ENCODE data around the gene COL23A1.

The COL23A1 gene

DNA sequence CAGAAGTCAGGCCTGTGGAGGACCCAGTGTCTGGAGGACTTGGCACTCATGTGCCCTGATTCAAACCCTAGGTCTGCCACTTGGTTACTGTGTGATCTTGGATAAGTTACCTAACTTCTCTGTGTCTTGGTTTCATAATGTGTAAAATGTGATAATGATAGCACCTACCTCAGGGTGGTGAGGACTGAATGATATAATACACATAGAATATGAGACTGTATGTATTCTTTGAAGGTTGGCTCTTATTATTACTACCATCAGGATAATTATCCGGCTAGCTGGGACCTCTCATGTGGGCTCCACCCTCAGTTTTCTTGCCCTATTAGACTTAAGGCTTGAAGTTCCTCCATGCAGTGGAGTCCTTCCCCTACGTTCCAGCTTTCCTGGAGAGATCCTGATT, 172.2 kb downstream of the COL23A1 start:
- TF ChIP-seq, protein P1, sequence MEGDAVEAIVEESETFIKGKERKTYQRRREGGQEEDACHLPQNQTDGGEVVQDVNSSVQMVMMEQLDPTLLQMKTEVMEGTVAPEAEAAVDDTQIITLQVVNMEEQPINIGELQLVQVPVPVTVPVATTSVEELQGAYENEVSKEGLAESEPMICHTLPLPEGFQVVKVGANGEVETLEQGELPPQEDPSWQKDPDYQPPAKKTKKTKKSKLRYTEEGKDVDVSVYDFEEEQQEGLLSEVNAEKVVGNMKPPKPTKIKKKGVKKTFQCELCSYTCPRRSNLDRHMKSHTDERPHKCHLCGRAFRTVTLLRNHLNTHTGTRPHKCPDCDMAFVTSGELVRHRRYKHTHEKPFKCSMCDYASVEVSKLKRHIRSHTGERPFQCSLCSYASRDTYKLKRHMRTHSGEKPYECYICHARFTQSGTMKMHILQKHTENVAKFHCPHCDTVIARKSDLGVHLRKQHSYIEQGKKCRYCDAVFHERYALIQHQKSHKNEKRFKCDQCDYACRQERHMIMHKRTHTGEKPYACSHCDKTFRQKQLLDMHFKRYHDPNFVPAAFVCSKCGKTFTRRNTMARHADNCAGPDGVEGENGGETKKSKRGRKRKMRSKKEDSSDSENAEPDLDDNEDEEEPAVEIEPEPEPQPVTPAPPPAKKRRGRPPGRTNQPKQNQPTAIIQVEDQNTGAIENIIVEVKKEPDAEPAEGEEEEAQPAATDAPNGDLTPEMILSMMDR (conservative IDR thresholded peaks at IDR 0.05; ENCODE audit: low read depth, low read length) = no peak
- H3K4me3 ChIP-seq (ENCODE audit: low read length) = no peak overlapping the region
- no peak for DNase-seq (ENCODE audit: low read depth)

DNA sequence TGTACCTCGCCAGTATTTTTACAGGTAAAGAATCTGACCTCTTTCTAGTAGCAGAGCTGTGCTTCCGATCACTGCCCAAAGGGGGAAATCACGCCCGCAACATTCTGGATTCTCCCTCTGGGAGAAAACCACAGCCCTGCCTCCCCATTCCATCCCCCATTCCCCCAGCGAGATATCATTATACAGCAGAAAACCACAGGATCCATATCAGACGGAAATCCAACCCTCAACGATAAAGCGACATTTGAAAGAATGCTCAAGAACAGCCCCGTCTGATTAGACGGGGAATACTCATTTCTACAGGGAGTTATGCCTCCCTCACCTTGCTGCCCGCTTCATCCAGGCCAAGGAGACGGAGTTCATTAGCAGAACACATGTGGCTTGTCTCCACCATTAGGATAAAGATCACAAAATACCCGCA, 172.8 kb downstream of the COL23A1 start:
- no peak overlapping the region for H3K4me3 ChIP-seq (ENCODE audit: low read length)
- TF ChIP-seq, protein P1 (conservative IDR thresholded peaks at IDR 0.05; ENCODE audit: low read depth, low read length) = no peak
- DNase-seq (ENCODE audit: low read depth) = no peak

DNA sequence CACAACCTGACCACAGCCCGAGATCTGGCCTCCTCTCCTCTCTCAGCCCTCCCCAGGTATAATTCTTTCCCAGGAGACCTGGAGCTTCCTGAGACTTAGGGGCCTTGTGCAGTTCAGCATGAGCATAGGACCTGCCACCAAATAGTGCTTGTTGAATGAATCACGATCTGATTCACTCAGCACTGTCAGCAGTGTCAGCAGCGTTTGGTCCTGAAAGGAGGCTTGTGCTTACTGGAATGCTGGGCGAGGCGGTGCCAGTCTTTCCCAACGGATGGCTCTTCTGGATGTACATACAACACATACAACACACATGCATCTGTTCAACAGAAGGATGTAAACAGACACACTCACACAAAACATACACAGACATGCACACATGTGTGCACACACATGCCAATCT, 173.3 kb downstream of the COL23A1 start:
- no peak for DNase-seq (ENCODE audit: low read depth)
- TF ChIP-seq, protein P1 (conservative IDR thresholded peaks at IDR 0.05; ENCODE audit: low read depth, low read length) = no peak
- no peak overlapping the region for H3K4me3 ChIP-seq (ENCODE audit: low read length)

DNA sequence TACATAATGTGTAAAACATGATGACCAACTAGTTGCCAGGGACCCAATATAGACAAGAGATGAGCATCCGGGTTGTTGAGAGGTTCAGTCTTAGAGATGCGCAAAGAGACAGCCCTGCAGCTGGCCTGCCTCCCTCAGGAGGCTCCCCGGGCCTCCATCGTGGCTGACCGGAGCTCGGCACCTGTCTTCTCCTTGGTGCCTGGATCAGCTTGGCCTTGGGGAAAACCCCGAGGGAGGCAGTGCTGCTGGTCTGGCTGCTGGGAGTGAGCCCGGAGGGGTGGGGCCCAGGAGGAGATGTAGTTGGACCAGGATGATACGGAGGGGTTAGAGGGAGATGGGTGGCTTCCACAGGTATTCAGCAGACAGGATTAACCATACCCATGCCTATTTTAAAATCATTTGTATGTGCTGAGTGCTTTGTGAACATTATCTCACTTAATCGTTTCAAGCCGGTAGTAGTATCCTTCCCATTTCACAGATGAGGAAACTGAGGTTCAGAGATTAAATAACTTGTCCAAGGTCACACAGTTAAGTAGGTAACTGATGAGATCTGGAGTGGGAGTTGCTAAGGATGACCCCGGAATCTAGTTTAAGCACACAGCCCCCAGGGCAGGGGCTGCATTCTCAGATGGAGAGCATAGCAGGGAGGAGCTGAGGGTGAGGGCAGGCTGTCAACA, 173.8 kb downstream of the COL23A1 start:
- DNase-seq (ENCODE audit: low read depth) = no peak
- TF ChIP-seq, protein P1 (conservative IDR thresholded peaks at IDR 0.05; ENCODE audit: low read depth, low read length) = no peak
- H3K4me3 ChIP-seq (ENCODE audit: low read length) = no peak overlapping the region

DNA sequence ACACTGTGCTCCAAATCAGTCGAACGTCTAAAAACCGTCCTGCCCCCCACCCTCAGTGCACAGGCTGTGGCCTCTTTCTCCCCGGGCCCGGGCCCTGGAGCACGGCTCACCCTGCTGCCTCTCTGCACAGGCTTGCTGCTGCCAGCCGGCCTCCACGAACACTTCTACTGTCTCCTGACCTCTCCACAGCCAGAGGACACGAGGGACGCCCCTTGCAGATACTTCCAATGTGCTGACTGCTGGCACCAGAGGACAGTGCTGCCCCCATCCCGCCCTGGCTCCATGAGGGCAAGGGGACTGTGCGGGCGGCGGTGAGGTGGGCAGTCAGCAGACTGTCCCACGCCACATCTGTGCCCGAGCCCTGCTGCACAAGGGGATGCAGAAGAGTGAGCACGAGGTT, 174.8 kb downstream of the COL23A1 start:
- no peak for DNase-seq (ENCODE audit: low read depth)

DNA sequence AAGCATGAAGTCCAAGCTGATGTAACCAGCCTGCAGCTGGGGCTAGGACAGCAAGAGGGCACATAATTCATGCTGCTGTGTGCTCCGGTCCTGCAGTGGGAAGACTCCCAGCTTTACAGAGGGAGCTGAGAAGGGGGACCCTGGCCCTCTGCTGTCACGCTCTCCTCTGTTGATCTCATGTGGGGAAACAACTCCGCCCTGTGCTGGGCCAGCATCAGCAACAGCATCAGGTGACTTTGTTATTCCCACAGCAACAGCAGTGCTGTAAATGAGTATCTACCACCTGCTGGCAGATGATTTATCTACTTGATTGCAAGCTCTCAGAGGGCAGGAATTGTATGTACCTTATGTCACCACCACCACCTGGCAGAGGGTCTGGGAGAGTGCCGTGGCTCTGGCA, 176.2 kb downstream of the COL23A1 start:
- H3K4me3 ChIP-seq (ENCODE audit: low read length) = no peak overlapping the region
- TF ChIP-seq, protein P1 (conservative IDR thresholded peaks at IDR 0.05; ENCODE audit: low read depth, low read length) = no peak
- no peak for DNase-seq (ENCODE audit: low read depth)

More for the DNA sequence above, 174.8 kb downstream of the COL23A1 start:
- TF ChIP-seq, protein P1 (conservative IDR thresholded peaks at IDR 0.05; ENCODE audit: low read depth, low read length) = no peak
- H3K4me3 ChIP-seq (ENCODE audit: low read length) = no peak overlapping the region

DNA sequence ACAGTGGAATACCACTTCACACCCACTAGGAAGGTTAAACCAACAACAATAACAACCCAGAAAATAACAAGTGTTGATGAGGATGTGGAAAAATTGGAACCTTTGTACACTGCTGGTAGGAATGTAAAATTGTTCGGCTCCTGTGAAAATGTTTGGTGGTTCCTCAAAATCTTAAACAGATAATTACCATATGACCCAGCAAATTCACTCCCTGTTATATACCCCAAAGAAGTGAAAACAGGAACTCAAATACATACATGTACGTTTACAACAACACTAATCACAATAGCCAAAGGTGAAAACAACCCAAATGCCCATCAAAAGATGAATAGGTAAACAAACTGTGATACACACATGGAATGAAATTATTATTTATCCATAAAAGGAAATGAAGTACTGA, 179.1 kb downstream of the COL23A1 start:
- no peak overlapping the region for H3K4me3 ChIP-seq (ENCODE audit: low read length)
- DNase-seq (ENCODE audit: low read depth) = no peak
- TF ChIP-seq, protein P1 (conservative IDR thresholded peaks at IDR 0.05; ENCODE audit: low read depth, low read length) = no peak
